Myocyte (in vitro differentiated cells): ENCODE results near the gene STAB1. TPM values are rescaled to one million over a fixed set of nuclear protein-coding genes. Genes with fewer than 3 reads are reported as not detected.

ENCODE experiments used
- DNase-seq: peaks from one replicate; pipeline ENCODE4 v3.0.0-alpha.2; 2012; ENCODE audit warnings: low read depth
- polyA plus RNA-seq: library from polyadenylated mRNA; unstranded; fragments of >200 nt; gene quantifications from one replicate; pipeline ENCODE4 v1.2.1, GENCODE V29; 2012; ENCODE audit warnings: missing spikeins
- total RNA-seq: library from RNA; depleted of rRNA; stranded (reverse); fragments of >200 nt; gene quantifications from 2 replicates; pipeline ENCODE4 v1.2.3, GENCODE V29; 2014

The STAB1 gene, protein sequence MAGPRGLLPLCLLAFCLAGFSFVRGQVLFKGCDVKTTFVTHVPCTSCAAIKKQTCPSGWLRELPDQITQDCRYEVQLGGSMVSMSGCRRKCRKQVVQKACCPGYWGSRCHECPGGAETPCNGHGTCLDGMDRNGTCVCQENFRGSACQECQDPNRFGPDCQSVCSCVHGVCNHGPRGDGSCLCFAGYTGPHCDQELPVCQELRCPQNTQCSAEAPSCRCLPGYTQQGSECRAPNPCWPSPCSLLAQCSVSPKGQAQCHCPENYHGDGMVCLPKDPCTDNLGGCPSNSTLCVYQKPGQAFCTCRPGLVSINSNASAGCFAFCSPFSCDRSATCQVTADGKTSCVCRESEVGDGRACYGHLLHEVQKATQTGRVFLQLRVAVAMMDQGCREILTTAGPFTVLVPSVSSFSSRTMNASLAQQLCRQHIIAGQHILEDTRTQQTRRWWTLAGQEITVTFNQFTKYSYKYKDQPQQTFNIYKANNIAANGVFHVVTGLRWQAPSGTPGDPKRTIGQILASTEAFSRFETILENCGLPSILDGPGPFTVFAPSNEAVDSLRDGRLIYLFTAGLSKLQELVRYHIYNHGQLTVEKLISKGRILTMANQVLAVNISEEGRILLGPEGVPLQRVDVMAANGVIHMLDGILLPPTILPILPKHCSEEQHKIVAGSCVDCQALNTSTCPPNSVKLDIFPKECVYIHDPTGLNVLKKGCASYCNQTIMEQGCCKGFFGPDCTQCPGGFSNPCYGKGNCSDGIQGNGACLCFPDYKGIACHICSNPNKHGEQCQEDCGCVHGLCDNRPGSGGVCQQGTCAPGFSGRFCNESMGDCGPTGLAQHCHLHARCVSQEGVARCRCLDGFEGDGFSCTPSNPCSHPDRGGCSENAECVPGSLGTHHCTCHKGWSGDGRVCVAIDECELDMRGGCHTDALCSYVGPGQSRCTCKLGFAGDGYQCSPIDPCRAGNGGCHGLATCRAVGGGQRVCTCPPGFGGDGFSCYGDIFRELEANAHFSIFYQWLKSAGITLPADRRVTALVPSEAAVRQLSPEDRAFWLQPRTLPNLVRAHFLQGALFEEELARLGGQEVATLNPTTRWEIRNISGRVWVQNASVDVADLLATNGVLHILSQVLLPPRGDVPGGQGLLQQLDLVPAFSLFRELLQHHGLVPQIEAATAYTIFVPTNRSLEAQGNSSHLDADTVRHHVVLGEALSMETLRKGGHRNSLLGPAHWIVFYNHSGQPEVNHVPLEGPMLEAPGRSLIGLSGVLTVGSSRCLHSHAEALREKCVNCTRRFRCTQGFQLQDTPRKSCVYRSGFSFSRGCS (N-terminal part only)
- 0.16 and 0.59 TPM in 2 replicates for total RNA-seq
- polyA plus RNA-seq = 0.15 TPM

DNA sequence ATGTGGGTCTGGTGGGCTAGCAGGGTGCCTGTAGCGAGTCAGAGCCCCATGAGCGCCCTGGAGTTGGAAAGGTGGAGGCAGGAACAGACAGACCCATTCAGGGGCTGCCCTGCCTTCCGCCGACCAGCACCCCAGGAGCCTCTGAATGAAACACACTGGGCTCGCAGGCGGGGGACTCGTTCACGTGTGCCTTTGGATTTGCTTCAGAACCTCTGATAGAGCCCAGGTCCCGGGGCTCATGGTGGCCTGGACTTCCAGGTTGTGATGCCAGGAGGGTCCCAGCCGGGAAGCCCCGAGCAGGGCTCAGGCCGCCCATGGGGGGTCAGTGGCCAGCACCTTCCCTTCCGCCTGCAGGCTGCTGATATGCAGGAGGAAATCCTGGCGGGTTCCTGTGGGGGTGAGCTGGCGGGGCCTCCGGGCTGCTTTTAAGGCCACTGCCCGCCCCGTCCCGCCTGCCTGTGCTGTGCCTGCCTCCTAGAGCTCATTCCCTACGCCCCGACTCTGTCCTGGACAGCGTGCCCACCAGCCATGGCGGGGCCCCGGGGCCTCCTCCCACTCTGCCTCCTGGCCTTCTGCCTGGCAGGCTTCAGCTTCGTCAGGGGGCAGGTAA lies at the start of gene STAB1:
STAB1 (plus strand) TSS at position 453 of the 610 bp plus-strand sequence; CDS start at position 529, 76 bp downstream.
- no peak for DNase-seq

DNA sequence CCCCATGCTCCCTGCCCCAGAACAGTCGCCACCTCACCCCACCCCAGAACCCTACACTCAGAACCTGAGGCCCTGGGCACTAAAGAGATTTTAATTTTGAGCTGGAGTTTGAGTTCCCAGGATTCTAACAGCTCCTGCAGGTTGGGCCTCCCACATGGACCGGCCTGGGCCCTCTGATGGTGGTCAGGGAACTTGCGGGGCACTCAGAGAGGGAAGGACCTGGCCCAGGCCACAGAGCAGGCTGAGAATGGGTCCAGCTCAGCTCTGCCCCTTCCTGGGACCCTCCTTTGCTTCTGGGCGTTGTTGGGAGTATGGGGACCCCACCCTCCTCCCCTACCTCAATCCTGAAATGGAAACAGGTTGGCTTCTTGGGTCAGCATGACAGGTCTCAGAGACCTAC lies 49.1 kb upstream of the STAB1 start:
- DNase-seq = no peak

DNA sequence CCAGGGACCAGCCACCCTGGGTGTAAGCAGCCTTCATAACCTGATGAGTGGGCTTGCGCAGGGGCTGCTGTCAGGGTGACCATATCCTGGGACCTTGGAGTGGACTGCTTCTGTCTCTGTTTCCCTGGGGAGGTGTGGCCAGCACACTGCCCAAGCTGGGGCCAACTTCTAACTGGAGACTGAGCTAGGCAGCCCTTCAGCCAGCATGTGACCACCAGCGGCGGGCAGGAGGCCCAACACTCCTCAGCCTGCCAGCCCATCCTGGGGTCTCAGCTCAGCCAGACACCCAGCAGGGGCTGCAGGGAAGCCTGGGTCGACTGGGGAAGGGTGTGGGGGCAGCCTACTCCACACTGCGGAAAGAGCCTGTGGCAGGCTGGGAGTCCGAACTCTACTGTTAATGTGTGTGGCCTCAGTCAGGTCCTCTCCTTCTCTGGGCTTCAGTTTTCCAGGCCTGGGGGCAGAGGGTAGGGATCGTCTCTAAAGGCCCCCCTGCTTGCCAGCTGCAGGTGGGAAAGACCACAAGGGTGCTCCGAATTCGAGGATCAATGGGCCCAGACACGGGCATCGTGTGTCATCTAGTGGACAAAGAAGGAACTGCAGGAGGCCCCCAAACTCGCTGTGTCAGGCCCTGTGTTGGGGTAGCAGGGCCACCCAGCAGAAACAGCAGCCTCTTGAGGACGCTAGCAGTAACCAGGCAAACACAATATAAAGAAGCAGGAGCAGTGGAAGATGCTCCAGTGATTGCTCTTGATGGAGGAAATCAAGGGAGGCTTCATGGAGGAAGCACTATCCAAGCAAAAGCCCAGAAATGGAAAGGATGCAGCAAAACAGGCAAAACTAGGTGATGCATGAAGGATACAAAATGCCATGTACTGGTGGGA lies 48.3 kb upstream of the STAB1 start:
- DNase-seq = peak; percentile 78

DNA sequence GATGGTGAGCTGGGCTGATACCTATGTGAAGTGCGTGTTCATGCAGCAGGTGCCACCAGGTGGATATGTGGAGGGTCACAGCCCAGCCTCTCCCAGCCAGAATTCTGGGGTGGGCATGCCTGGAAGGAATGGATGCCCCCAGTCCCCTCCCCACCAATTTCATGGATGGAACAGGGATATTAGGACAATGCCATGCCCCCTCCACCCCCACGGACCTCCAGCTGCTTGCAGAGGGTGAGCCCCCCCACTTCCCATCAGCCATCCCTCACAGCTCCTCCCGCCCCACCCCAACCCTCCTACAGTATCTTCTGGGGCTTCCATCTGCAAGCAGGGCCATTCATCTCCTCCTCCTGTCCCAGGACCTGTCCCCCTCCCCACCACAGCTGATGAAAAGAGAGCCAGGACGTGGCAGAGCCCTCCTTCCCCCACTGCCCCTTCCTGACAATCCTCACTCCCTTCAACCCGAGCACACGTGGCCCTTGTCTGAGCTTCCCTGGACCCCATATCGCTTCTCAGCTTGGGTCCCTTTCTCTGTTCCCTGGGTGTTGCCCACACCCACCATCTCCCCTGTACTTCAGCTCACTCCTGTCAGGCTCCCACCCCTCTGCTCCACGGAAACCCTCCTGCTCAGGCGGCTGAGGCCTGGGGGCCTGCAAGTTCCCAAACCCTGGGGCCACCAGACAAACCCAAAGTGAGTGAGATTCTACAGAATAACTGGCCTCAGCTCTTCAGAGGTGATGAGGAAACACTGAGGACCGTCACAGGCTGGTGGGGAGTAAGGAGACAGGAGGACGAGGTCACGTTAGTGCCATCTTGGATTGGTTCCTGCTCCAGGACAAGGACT lies 47.4 kb upstream of the STAB1 start:
- DNase-seq = no peak

DNA sequence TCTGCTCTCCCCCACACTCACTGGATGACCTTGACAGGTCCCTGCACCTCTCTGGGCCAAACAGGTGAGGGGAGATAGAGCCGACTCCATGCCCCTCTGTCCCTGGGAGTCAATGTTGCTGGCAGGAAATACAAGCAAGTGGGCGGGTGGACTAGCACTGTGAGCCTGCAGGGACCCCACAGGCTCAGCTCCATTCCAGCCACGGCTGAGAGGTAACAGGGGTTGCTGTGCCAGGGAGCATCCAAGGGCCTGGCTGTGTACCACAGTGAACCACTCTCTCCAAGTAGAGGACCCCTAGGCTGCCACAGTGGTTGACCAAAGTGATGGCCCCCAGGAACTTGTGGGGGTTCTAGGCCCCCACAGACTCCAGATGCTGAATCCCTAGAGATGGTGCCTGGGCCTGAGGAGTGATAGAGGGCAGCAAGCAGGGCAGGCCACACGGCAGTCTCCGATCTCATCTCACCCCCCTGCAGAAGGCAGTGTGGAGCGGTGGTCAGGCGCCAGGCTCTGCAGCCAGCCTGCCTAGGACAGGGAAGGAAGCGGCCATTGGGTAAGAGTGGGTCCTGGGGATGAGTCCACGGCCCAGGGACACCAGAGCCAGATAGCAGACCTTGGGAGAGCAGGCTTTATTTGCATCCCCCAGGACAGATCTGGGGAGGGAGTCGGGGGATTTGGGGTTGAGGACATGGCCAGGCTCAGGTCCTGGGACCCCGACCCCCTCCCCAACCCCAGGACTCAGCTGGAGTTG lies 44.5 kb upstream of the STAB1 start:
- no peak for DNase-seq

DNA sequence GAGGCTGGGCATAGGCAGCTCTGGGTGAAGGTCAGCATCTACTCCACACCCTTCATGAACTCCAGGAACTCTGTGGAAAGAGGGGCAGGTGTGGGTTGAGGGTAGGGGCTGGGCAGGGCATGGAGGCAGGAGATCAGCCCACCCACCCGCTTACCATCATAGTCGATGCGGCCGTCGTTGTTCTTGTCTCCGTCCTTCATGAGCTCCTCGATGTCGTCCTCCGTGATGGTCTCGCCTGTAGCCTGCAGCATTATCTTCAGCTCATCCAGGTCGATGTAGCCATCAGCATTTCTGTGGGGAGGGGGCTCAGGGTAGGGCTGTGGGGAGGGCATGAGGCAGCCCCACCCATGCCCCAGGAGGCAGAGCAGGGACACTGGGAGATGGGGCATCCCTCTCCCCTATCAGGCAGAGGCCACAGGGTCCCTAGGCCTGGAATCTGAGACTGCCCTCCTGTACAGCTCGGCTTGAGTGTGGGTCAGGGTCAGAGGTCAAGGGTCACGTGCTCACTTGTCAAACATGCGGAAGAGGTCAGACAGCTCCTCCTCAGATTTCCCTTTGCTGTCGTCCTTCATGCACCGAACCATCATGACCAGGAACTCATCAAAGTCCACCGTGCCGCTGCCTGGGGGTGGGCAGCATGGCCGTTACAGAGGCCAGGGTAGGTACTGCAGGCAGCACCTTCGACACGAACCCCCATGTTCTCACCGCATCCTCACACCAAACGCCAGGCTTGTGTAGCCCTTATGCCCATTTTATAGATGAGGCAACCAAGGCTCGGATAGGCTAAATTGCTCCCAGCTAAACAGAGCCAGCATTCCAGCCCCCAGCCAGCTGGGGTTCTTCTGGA lies 43.7 kb upstream of the STAB1 start:
- no peak for DNase-seq

DNA sequence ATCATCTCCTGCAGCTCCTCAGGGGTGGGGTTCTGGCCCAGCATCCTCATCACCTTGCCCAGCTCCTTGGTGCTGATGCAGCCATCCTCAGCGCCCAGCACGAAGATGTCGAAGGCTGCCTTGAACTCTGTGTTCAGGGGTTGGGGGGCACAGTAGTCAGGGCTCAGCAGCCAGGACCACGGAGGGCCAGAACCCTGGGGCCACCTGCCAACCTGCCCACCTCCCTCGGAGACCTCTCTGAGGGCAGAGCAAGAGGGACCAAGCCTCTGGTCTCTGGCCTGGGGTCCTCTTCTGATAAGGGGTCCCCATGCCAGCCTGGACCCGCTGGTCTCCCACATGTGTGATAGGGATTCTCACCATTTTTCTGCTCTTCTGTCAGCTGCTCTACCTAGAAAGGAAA lies 43.0 kb upstream of the STAB1 start:
- DNase-seq = no peak

DNA sequence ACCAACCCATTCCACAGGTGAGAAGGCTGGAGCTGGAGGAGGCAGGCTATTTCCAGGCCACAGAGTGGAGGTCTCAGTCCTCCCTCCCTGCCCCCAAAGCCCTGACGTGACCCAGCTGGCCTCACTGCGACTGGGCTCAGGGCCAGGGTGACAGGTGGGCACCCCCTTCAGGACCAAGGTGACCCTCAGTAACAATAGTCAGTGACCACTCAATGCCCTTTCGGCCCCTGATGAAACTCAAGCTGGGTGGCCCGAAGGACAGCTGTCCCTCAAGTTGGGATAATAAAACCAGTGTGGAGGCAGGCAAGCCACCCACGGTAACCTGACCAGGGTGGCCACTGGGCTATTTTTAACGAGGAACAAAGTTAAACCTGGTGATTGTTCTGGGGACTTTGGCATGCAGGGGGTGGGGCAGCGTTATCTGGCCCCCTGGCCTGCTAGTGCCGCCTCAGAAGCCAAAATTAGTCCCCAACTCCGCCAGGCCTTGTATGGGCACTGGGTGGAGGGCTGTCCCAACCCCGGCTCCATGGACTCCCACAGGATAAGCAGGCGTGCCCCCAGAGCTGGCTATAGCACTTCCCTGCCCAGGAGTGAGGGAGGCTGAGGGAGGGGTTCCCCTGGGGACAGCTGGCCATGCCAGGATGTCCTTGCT lies 42.4 kb upstream of the STAB1 start:
- DNase-seq = peak; percentile 99

DNA sequence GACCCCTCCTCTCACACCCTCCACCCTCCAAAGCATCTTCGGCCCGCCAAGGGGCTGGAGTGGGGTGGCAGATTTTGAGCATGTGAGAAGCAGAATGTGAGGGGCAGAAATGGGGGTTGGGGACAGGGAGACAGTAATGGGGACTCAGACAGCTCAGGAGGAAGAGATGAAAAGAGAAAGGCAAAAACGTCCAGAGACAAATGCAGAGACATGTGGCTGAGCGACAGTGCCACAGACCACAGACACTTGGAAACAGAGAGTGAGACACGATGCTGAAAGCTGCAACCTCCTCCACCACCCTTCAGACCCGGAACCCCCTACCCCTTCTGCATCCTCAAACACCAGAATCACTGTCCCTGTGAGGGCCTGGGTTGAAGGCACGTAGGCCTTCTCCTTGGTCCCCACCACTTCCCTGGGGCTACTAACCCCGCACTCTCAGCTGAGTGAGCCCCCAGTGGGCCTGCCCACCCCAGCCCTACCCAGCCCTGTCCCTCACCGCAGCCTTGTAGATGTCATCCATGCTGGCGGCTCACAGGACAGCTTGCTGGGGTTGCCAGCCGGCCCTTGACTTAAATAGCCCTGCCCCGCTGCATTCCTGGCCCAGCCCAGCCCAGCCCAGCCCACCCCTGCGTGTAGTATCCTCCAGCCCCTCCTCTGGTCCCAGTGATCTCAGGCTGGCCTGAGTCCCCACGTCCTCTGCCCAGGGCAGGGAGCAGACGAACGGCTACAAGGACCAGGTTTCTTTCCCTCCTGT lies 41.5 kb upstream of the STAB1 start, which contains the start of gene TNNC1:
TNNC1 (minus strand) TSS at position 546 of the 754 bp plus-strand sequence; CDS start at position 520, 26 bp downstream.
- DNase-seq = peak; percentile 89

DNA sequence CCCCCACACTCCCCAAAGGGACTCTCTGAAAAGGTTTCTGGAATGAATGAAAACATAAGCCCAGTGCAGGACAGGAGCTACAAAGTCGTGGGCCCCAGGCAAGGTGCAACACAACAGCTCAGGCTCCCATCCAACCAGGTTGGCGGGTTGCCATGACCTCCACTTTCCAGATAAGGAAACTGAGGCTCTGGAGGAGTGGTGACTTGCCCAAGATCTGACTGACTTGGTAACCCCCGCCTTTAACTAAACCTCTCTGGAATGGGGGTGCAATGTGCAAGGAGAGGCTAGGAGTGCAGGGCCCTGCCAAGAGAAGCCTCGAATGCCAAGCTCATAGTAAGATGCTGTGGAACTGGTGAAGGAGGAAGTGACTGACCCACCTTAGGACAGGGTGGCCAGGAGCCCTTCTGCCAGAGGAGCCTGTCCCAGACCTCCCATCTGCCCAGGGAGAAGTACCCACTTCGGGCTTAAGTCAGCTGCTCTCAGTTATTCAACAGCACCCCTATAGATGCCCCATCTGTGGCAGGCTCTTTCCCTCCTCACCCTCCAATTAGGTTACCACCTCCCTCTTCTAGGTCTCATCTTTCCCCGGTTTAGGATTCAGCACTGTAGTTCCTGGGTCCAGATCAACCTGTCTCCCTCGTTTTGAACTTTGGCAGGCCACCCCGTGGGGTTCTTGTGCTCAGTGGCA lies 40.7 kb upstream of the STAB1 start:
- no peak for DNase-seq

DNA sequence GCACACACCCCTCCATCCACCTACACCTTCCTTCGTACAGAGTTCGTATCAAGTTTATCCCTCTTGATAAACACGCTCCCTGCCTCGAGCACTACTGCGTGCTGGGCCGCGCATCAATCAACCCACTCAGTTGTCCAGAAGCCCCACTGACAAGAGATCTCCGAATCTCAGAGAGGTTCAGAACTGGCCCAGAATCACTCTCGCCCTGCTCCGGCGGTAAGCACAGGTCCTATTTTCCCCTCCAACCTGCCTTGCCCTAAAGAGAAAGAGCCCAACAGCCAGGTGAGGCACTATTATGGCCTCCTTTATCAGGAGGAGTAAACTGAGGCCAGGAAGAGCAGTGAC lies 40.2 kb upstream of the STAB1 start:
- DNase-seq = no peak

DNA sequence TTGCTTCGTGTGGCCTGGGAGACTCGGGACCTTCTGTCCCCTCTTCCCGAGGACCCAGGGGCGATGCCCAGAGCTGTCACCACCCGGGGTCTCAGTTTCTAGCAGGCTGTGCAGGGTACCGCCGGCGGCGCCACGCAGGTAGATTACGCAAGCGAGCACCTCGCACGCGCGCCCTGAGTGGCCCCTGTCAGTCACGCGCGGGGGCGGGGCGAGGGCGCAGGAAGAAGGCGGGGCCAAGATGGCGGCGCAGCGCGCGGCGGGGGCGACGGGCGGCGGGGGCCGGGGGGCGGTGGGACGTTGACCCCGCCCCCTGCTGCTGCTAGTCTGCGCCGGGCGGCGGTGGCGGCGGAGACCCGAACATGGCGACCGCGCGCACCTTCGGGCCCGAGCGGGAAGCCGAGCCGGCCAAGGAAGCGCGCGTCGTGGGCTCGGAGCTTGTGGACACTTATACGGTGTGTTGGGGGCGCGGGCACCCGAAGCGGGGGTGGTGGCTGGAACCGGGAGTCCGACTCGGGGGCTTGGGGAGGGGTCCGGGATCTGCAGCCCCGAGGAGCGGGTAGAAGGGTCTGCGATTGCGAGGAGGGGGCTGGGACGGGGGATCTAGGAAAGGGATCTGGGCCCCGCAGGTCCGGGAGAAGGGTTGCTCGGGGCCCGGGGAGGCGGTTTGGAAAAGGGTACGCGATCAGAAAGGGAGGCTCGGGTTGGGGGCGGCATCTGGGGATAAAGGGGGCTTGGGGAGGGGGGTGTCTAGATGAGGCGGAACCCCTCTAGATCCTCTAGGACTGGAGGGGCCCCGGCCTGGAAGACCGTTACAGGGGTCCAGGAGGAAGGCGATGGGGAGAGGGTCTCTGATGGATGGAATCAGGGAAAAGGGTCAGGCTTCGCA lies 39.6 kb upstream of the STAB1 start, which contains the start of gene NISCH:
NISCH (plus strand) TSS at position 322 of the 886 bp plus-strand sequence; CDS start at position 360, 38 bp downstream.
- DNase-seq = peak; percentile 85

DNA sequence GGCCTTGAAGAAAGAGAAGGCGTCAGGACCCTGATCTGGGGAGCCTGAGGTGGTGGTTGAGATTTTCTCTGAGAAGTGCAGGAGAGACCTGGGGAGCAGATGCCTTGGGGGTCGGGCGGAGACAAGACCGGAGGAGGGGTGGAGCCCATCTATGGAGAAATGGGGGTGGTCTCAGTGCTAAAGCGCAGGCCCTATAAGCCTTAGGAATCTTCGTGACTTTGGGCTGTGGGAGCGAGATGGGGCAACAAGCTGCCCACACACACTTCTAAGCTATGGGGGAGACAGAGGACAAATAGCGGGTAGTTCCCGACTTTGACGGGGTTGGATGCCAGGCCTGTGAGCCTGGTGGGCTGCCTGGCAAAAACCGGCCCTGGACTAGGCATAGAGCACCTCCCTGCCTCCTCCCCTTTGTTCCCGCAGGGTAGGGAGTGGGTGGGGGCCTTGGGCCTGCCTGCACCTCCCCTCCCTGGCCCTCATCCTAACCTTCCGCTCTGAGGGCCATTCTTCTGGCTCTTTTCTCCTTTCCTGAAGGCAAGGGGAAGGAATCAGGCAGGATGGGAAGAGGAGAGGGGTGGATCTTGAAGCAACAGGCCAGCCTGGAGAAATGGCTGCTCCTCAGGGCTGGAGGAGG lies 38.9 kb upstream of the STAB1 start:
- no peak for DNase-seq

DNA sequence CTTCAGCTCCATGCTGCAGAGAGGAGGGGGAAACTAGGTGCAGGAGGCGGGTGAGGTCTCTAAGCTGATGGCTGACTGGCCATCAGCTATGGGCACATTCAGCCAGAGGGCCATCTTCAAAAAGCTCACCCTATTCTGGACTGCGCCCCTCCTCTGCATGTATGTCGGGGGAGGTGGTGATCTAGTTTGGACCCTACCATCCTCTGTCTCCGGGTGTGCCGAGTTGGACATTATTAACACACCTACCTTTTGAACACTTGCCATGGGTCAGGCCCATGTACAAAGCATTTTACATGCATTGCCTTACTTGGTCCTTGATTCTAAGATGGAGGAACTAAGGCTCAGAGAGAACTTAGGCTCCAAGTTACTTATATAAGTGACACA lies 38.3 kb upstream of the STAB1 start:
- no peak for DNase-seq
